ENCODE results near the gene GARRE1.

GRCh38 chr19:34214040-34214439 is 40.3 kb upstream of the GARRE1 start:
- no peak for TF ChIP-seq EZH2 (optimal IDR thresholded peaks at IDR 0.05; ENCODE audit: low read depth, low read length)
- no peak for TF ChIP-seq CTCF (IDR thresholded peaks at IDR 0.05; ENCODE audit: low read length)
- TF ChIP-seq EZH2phosphoT487 (IDR thresholded peaks at IDR 0.05; ENCODE audit: low read length), result no peak

Measured in MM.1S (cell line).